Lower leg skin (tissue), 4 donors: ENCODE results near the gene FEZ2. TPM values are rescaled to one million over a fixed set of nuclear protein-coding genes. Genes with fewer than 3 reads are reported as not detected.

Source experiments
- DNase-seq, 2 donors: peaks; one replicate each; pipeline ENCODE4 v3.0.0-alpha.2; 2019; ENCODE audit warnings: low spot score in 2 of 2
- H3K4me3 ChIP-seq: fragments of 200-600 bp; sonication (generic); 2 replicates; pipeline ENCODE4 v1.5.1; 2017; ENCODE audit warnings: mild to moderate bottlenecking, low read depth; ENCODE audit not compliant: poor library complexity, severe bottlenecking
- POLR2A ChIP-seq, 2 donors: fragments of 450-650 bp; IDR thresholded peaks; one replicate each; pipeline ENCODE4 v1.6.1; 2016 to 2017; ENCODE audit warnings: antibody characterized with exemption in 2 of 2, mild to moderate bottlenecking in 1 of 2, moderate library complexity in 1 of 2
- WGBS, 2 donors: methylation state at CpG; one replicate each; pipeline ENCODE4 v1.1.5; 2018; 5-methylcytosine and 5-hydroxymethylcytosine counted together
- intact Hi-C: fragments of 100-400 bp; cut with DNase I; formaldehyde crosslinking; loops from one replicate; pipeline ENCODE4 v1.15.0; 2023; ENCODE audit warnings: low total_unique reads
- total RNA-seq, 4 donors: library from RNA; depleted of rRNA; stranded (reverse); fragments of >200 nt; gene quantifications; one replicate each; pipeline ENCODE4 v1.1.0, GENCODE V29; 2016
- TF ChIP-seq, protein P1 (sequence below), 3 donors: fragments of 450-650 bp; IDR thresholded peaks; one replicate each; pipeline ENCODE4 v1.5.1; 2016; ENCODE audit warnings: antibody characterized with exemption in 3 of 3, mild to moderate bottlenecking in 3 of 3, moderate library complexity in 2 of 3

Gene FEZ2
- total RNA-seq, 4 donors from 2014 or later, result 8.1 to 24.0 (median 19.0) TPM

DNA sequence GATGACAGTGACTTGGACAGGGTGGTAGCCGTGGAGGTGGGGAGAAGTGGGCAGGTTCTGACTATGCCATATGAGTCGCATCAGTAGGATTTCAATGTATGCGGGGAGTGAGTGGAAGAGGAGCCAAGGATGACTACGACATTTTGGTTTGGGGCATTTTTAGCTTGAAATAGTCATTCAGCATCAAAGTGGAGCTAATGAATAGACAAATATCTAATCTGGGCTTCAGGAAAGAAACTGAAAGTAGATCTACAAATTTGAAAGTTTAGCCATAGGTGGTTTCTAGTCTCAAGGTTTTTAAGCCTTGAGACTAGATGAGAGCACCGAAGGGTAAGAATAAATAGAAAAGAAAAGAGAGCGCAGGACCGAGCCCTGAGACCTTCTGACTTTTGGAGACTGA is 58.3 kb downstream of the FEZ2 start:
- intact Hi-C loops, result no loop called here
- H3K4me3 ChIP-seq, result no peak overlapping the region
- DNase-seq, result no peak
- 83 to 84% methylated on average over 7 of the region's 7 CpGs for WGBS, 2 donors
- no peak for TF ChIP-seq POLR2A (IDR thresholded peaks at IDR 0.05)
- TF ChIP-seq, protein P1, sequence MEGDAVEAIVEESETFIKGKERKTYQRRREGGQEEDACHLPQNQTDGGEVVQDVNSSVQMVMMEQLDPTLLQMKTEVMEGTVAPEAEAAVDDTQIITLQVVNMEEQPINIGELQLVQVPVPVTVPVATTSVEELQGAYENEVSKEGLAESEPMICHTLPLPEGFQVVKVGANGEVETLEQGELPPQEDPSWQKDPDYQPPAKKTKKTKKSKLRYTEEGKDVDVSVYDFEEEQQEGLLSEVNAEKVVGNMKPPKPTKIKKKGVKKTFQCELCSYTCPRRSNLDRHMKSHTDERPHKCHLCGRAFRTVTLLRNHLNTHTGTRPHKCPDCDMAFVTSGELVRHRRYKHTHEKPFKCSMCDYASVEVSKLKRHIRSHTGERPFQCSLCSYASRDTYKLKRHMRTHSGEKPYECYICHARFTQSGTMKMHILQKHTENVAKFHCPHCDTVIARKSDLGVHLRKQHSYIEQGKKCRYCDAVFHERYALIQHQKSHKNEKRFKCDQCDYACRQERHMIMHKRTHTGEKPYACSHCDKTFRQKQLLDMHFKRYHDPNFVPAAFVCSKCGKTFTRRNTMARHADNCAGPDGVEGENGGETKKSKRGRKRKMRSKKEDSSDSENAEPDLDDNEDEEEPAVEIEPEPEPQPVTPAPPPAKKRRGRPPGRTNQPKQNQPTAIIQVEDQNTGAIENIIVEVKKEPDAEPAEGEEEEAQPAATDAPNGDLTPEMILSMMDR (IDR thresholded peaks at IDR 0.05), result no peak

DNA sequence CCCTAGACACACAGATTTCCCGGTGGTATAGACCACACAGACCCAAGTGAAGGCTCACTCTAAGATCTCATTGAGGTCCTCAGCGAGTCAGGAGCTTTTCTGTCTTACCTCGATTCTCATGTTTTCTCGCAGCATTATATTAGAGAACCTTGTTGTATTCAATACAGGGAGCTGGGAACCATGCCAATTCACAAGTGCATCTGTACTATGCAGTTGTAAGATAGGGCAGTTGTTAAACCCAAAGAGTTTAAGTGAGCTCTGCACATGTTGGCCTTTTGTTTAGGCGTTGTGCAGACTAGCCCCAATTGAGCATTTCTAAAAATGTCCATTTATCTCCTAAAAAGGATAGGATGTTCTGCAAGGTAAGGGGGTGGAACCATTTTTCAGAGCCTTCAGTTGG is 59.6 kb downstream of the FEZ2 start:
- no peak for DNase-seq
- TF ChIP-seq, protein P1 (IDR thresholded peaks at IDR 0.05), result no peak
- TF ChIP-seq POLR2A (IDR thresholded peaks at IDR 0.05), result no peak
- intact Hi-C loops, result no loop called here
- H3K4me3 ChIP-seq, result no peak overlapping the region
- 90 to 94% methylated on average over 5 of the region's 5 CpGs for WGBS, 2 donors

DNA sequence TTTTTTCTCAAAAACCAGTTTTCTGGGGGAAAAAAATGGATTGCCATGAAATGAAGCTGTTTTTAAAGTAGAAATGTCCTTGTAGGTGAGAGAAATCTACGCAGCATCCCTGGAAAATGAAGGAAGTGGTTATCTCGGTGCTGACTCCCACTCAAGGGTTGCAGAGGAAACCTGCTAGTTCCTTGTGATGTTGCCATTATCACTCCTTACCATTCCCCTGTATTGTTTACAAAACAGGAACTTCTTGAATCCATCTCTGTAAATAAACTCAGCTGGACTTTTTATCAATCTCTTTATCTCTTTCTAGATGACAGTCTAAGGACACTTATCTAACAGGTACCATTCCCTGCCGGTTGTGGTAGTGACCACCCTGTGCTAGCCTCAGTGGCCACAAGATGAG is 61.2 kb downstream of the FEZ2 start:
- WGBS, 2 donors, result 91 to 93% methylated on average over 3 of the region's 3 CpGs
- H3K4me3 ChIP-seq, result no peak overlapping the region
- no peak for DNase-seq
- no peak for TF ChIP-seq POLR2A (IDR thresholded peaks at IDR 0.05)
- intact Hi-C loops, result no loop called here

DNA sequence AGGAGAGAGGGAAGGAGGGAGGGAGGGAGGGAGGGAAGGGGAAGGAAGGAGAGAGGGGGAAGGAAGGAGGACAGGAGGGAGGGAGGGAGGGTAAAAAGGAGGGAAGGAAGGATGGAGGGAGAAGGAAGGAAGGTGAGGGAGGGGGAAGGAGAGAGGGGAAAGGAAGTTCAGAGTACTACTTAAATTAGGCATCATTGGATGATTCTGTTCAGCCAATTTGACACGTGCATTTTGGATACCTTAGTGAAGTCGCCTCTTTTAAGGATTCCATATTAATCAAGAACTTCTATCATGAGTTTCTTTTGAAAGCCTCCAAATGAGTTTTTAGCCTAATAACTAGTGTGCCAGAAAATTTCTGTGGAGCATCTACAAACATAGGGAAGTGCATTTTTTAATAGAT is 62.9 kb downstream of the FEZ2 start:
- no peak for TF ChIP-seq POLR2A (IDR thresholded peaks at IDR 0.05)
- TF ChIP-seq, protein P1 (IDR thresholded peaks at IDR 0.05), result no peak
- no peak overlapping the region for H3K4me3 ChIP-seq
- intact Hi-C loops, result no loop called here
- 89 to 91% methylated on average over 2 of the region's 2 CpGs for WGBS, 2 donors
- no peak for DNase-seq

DNA sequence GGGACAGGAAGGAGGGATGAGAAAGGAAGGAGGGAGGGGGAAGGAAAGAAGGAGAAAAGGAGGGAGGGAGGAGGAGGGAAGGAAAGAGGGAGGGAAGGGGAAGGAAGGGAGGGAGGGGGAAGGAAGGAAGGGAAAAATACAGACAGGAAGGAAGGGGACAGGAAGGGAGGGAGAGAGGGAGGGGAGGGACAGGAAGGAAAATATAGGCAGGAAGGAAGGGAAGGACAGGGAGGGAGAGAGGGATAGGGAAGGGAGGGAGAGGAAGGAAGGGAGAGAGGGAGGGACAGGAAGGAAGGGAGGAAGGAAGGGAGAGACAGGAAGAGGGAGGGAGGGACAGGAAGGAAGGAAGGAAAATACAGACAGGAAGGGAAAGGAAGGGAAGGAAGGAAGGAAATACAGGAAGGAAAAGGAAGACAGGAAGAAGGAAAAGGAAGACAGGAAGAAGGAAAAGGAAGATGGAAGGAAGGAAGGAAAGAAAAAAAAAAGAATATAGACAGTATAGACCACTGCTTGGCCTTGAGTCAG is 63.6 kb downstream of the FEZ2 start:
- no peak overlapping the region for H3K4me3 ChIP-seq
- no peak for DNase-seq
- intact Hi-C loops, result no loop called here
- TF ChIP-seq, protein P1 (IDR thresholded peaks at IDR 0.05), result no peak
- no peak for TF ChIP-seq POLR2A (IDR thresholded peaks at IDR 0.05)

DNA sequence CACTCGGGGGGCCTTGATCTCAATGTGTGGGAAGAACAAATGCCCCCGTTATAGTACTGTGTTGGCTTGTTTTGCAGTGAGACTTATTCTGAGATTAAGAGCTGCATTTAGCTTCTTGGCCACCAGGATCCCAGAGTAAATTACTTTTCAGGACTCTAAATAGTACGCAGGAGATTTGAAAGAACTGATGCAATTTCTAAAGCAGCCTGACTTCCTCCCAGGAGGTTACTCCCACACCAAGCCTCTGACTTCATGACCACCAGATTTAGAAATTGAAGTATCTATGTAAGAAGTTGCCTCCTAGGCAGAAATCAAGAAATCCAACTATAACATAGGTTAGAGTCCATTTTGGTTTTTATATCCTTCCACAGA is 67.0 kb downstream of the FEZ2 start:
- DNase-seq, result no peak
- WGBS, 2 donors, result 79 to 83% methylated on average over 3 of the region's 3 CpGs
- intact Hi-C loops, result no loop called here
- no peak overlapping the region for H3K4me3 ChIP-seq
- no peak for TF ChIP-seq POLR2A (IDR thresholded peaks at IDR 0.05)

DNA sequence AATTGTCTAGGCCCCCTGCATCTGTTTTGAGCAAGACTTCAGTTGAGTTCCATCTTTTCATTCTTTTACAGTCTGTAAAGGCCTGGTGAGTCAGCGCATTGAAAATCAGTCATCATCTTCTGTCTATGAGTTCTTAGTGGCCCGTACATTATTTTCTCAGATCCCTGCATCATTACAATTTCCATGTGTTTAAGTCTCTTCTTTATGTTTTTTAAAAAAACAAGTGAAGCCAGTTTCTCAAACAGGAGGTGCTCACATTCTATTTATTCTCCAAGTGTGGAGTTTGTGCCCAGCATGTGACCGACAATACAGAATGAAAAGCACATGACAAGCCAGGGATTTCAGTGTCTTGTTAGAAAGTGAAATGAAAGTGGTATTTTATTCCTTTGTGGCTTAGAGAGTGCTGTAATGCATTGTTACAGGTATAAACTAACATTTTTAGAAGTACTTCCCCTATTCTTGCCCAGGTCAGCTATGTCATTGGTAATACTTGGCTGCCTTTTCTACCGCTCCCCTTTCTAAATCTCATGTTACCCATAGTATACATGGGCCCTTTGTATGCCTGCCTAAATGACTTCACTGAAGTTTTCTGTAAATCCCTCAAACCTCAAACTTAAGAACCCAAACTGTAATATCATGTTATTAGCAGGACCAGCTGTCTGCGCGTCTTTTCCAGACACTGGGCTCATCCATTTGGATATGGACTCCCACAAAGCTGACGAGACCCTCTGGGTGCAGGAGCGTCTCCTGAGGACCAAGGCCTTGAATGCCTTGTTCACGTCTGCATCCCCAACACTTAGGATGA is 67.6 kb downstream of the FEZ2 start:
- DNase-seq, result no peak
- no peak overlapping the region for H3K4me3 ChIP-seq
- no peak for TF ChIP-seq POLR2A (IDR thresholded peaks at IDR 0.05)
- TF ChIP-seq, protein P1 (IDR thresholded peaks at IDR 0.05), result no peak
- WGBS, 2 donors, result 89 to 93% methylated on average over 9 of the region's 9 CpGs
- intact Hi-C loops, result no loop called here
